SK-N-SH treated with all-trans-retinoic acid at 6 μM for 48 hours (cell line): Measurements from ENCODE around the gene CCDC63.

ENCODE experiments used
- ATAC-seq: fragments of 200-7000 bp; cut with Tn5 transposase; 3 replicates; pipeline ENCODE4 v1.9.1; 2020; ENCODE audit warnings: mild to moderate bottlenecking, moderate library complexity
- ARNTL ChIP-seq: fragments of 450-650 bp; formaldehyde crosslinking; IDR thresholded peaks from 2 replicates; pipeline ENCODE4 v1.5.0; 2020; ENCODE audit warnings: low read depth, mild to moderate bottlenecking, moderate library complexity, borderline replicate concordance
- BACH2 ChIP-seq: fragments of 250-450 bp; sonication (Bioruptor Pico); IDR thresholded peaks from 2 replicates; pipeline ENCODE4 v1.9.0; 2021; ENCODE audit warnings: mild to moderate bottlenecking, borderline replicate concordance
- CSDC2 ChIP-seq: fragments of 250-450 bp; sonication (Bioruptor Pico); IDR thresholded peaks from 2 replicates; pipeline ENCODE4 v1.5.0; 2020; ENCODE audit warnings: mild to moderate bottlenecking, moderate library complexity
- ESRRG ChIP-seq: fragments of 250-450 bp; sonication (Bioruptor Pico); IDR thresholded peaks from 2 replicates; pipeline ENCODE4 v1.6.1; 2021; ENCODE audit warnings: mild to moderate bottlenecking
- OSR1 ChIP-seq: fragments of 250-450 bp; sonication (Bioruptor Pico); IDR thresholded peaks from 2 replicates; pipeline ENCODE4 v1.8.0; 2022; ENCODE audit warnings: moderate library complexity, mild to moderate bottlenecking, inconsistent platforms
- PPARA ChIP-seq: fragments of 250-450 bp; sonication (Bioruptor Pico); IDR thresholded peaks from 2 replicates; pipeline ENCODE4 v1.5.0; 2020; ENCODE audit warnings: mild to moderate bottlenecking, borderline replicate concordance
- RARB ChIP-seq: fragments of 250-450 bp; sonication (Bioruptor Pico); IDR thresholded peaks from 2 replicates; pipeline ENCODE4 v1.8.0; 2021; ENCODE audit warnings: mild to moderate bottlenecking, moderate library complexity
- SNAI2 ChIP-seq: fragments of 250-450 bp; sonication (Bioruptor Pico); IDR thresholded peaks from 2 replicates; pipeline ENCODE4 v1.5.0; 2020; ENCODE audit warnings: mild to moderate bottlenecking, moderate library complexity
- TCF4 ChIP-seq: fragments of 250-450 bp; sonication (Bioruptor Pico); IDR thresholded peaks from 2 replicates; pipeline ENCODE4 v1.8.0; 2021; ENCODE audit warnings: mild to moderate bottlenecking, moderate library complexity, borderline replicate concordance
- TOX ChIP-seq: fragments of 250-450 bp; sonication (Bioruptor Pico); IDR thresholded peaks from 2 replicates; pipeline ENCODE4 v1.8.0; 2021; ENCODE audit warnings: mild to moderate bottlenecking, moderate library complexity, borderline replicate concordance
- ZFP3 ChIP-seq: fragments of 250-450 bp; sonication (Bioruptor Pico); IDR thresholded peaks from 2 replicates; pipeline ENCODE4 v1.5.0; 2020; ENCODE audit warnings: mild to moderate bottlenecking, moderate library complexity
- ZFP30 ChIP-seq: fragments of 450-650 bp; formaldehyde crosslinking; IDR thresholded peaks from 2 replicates; pipeline ENCODE4 v1.5.0; 2022; ENCODE audit warnings: mild to moderate bottlenecking, moderate library complexity
- ZNF565 ChIP-seq: fragments of 450-650 bp; formaldehyde crosslinking; conservative IDR thresholded peaks from 2 replicates; pipeline ENCODE4 v1.5.0; 2020; ENCODE audit warnings: low read depth, mild to moderate bottlenecking, moderate library complexity
- ZNF70 ChIP-seq: fragments of 450-650 bp; formaldehyde crosslinking; IDR thresholded peaks from 2 replicates; pipeline ENCODE4 v1.5.0; 2020; ENCODE audit warnings: mild to moderate bottlenecking, moderate library complexity
- ZNF8 ChIP-seq: fragments of 450-650 bp; formaldehyde crosslinking; IDR thresholded peaks from 2 replicates; pipeline ENCODE4 v1.5.0; 2020; ENCODE audit warnings: mild to moderate bottlenecking, moderate library complexity
- TF ChIP-seq, protein P1 (sequence below): fragments of 250-450 bp; sonication (Bioruptor Pico); IDR thresholded peaks from 2 replicates; pipeline ENCODE4 v1.5.1; 2021; ENCODE audit warnings: mild to moderate bottlenecking, moderate library complexity
- TF ChIP-seq, protein P2 (sequence below): fragments of 250-450 bp; sonication (Bioruptor Pico); IDR thresholded peaks from 2 replicates; pipeline ENCODE4 v1.8.0; 2021; ENCODE audit warnings: low read depth, mild to moderate bottlenecking, moderate library complexity, borderline replicate concordance
- TF ChIP-seq, protein P3 (sequence below): fragments of 250-450 bp; sonication (Bioruptor Pico); IDR thresholded peaks from 2 replicates; pipeline ENCODE4 v1.8.0; 2020; ENCODE audit warnings: mild to moderate bottlenecking, moderate library complexity, borderline replicate concordance
- TF ChIP-seq, protein P4 (sequence below): fragments of 250-450 bp; sonication (Bioruptor Pico); IDR thresholded peaks from 2 replicates; pipeline ENCODE4 v1.5.0; 2020; ENCODE audit warnings: mild to moderate bottlenecking, moderate library complexity
- TF ChIP-seq, protein P5 (sequence below): fragments of 250-450 bp; sonication (Bioruptor Pico); IDR thresholded peaks from 2 replicates; pipeline ENCODE4 v1.5.1; 2020; ENCODE audit warnings: low read depth, mild to moderate bottlenecking, moderate library complexity

The CCDC63 gene

DNA sequence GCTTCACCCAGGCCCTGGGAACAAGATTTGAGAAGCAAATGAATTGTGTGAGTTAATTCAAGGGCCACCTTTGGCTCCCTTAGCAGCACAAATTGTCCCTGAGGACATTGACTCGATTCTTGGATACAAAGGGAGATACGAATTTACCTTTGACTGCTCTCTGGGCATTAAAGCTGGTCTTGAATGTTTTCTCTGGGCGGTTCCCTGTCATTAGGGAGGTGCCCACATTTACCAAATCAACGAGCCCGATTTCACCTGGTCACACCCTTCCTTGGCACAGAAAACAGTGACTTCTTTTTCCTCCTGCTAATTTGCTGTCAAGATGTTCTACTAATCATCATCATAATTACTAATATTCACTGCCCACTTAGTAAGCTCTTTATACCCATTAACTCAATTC, 27.1 kb upstream of the CCDC63 start:
- ATAC-seq: no peak
- TF ChIP-seq, protein P1, sequence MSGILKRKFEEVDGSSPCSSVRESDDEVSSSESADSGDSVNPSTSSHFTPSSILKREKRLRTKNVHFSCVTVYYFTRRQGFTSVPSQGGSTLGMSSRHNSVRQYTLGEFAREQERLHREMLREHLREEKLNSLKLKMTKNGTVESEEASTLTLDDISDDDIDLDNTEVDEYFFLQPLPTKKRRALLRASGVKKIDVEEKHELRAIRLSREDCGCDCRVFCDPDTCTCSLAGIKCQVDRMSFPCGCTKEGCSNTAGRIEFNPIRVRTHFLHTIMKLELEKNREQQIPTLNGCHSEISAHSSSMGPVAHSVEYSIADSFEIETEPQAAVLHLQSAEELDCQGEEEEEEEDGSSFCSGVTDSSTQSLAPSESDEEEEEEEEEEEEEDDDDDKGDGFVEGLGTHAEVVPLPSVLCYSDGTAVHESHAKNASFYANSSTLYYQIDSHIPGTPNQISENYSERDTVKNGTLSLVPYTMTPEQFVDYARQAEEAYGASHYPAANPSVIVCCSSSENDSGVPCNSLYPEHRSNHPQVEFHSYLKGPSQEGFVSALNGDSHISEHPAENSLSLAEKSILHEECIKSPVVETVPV (CRISPR knock-in tag): no peak
- TF ChIP-seq ESRRG (CRISPR knock-in tag) (no peak), ZFP3 (CRISPR knock-in tag) (no peak), TCF4 (CRISPR knock-in tag) (no peak), ZFP30 (no peak), ZNF8 (no peak), ZNF565 (CRISPR knock-in tag) (no peak), RARB (no peak), ARNTL (CRISPR knock-in tag) (no peak), SNAI2 (CRISPR knock-in tag) (no peak)
- TF ChIP-seq, protein P2, sequence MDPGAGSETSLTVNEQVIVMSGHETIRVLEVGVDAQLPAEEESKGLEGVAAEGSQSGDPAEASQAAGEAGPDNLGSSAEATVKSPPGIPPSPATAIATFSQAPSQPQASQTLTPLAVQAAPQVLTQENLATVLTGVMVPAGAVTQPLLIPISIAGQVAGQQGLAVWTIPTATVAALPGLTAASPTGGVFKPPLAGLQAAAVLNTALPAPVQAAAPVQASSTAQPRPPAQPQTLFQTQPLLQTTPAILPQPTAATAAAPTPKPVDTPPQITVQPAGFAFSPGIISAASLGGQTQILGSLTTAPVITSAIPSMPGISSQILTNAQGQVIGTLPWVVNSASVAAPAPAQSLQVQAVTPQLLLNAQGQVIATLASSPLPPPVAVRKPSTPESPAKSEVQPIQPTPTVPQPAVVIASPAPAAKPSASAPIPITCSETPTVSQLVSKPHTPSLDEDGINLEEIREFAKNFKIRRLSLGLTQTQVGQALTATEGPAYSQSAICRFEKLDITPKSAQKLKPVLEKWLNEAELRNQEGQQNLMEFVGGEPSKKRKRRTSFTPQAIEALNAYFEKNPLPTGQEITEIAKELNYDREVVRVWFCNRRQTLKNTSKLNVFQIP (CRISPR knock-in tag): no peak

DNA sequence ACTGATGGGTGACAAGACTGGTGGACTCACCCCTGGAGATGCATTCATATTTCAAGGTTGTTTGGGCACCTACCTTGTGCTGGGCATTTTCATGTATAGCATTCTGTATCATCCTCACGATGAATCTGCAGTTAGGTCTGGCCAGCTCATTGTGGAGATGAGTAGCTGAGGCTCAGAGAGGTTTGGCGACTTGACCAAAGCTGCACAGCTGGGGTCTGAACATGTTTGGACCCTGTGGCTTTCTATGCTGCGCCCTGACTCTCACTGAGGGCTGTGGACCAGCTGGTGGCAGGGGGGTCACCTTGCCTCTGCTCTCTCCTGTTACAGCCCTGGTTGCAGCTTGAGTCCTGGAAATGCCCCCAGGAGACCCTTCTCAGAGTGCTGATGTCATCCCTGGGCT, 24.9 kb upstream of the CCDC63 start:
- no peak for ATAC-seq
- TF ChIP-seq ZNF565 (CRISPR knock-in tag): no peak
- TF ChIP-seq ZFP3 (CRISPR knock-in tag): no peak
- TF ChIP-seq TOX (CRISPR knock-in tag): no peak
- no peak for TF ChIP-seq ZNF8
- no peak for TF ChIP-seq RARB
- no peak for TF ChIP-seq PPARA (CRISPR knock-in tag)

DNA sequence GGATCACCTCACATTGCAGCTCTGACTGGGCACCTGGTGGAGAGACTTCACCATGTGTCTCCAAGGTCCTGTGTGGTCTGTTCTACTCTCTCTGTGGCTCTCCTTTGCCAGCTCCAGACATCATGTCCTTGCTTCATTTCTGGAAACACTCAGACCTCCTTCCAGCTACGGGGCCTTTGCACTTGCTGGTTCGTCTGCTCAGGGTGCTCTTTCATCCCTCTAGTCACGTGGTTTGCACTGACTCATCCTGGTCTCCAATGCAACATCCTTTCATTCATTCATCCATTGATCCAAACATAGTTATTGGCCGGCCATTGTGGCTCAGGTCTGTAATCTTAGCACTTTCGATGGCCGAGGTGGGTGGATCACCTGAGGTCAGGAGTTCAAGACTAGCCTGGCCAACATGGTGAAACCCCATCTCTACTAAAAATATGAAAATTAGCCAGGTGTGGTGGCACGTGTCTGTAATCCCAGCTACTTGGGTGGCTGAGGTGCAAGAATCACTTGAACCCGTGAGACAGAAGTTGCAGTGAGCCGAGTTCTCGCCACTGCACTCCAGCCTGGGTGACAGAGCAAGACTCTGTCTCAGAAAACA, 23.9 kb upstream of the CCDC63 start:
- TF ChIP-seq RARB: no peak
- no peak for TF ChIP-seq SNAI2 (CRISPR knock-in tag)
- TF ChIP-seq, protein P3, sequence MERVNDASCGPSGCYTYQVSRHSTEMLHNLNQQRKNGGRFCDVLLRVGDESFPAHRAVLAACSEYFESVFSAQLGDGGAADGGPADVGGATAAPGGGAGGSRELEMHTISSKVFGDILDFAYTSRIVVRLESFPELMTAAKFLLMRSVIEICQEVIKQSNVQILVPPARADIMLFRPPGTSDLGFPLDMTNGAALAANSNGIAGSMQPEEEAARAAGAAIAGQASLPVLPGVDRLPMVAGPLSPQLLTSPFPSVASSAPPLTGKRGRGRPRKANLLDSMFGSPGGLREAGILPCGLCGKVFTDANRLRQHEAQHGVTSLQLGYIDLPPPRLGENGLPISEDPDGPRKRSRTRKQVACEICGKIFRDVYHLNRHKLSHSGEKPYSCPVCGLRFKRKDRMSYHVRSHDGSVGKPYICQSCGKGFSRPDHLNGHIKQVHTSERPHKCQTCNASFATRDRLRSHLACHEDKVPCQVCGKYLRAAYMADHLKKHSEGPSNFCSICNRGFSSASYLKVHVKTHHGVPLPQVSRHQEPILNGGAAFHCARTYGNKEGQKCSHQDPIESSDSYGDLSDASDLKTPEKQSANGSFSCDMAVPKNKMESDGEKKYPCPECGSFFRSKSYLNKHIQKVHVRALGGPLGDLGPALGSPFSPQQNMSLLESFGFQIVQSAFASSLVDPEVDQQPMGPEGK: no peak
- no peak for TF ChIP-seq ZNF8
- TF ChIP-seq PPARA (CRISPR knock-in tag): no peak
- TF ChIP-seq, protein P1 (CRISPR knock-in tag): no peak
- no peak for TF ChIP-seq BACH2 (CRISPR knock-in tag)
- TF ChIP-seq, protein P4, sequence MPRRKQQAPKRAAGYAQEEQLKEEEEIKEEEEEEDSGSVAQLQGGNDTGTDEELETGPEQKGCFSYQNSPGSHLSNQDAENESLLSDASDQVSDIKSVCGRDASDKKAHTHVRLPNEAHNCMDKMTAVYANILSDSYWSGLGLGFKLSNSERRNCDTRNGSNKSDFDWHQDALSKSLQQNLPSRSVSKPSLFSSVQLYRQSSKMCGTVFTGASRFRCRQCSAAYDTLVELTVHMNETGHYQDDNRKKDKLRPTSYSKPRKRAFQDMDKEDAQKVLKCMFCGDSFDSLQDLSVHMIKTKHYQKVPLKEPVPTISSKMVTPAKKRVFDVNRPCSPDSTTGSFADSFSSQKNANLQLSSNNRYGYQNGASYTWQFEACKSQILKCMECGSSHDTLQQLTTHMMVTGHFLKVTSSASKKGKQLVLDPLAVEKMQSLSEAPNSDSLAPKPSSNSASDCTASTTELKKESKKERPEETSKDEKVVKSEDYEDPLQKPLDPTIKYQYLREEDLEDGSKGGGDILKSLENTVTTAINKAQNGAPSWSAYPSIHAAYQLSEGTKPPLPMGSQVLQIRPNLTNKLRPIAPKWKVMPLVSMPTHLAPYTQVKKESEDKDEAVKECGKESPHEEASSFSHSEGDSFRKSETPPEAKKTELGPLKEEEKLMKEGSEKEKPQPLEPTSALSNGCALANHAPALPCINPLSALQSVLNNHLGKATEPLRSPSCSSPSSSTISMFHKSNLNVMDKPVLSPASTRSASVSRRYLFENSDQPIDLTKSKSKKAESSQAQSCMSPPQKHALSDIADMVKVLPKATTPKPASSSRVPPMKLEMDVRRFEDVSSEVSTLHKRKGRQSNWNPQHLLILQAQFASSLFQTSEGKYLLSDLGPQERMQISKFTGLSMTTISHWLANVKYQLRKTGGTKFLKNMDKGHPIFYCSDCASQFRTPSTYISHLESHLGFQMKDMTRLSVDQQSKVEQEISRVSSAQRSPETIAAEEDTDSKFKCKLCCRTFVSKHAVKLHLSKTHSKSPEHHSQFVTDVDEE: no peak
- no peak for TF ChIP-seq ZFP30
- no peak for TF ChIP-seq ZNF565 (CRISPR knock-in tag)
- TF ChIP-seq TOX (CRISPR knock-in tag): no peak
- no peak for TF ChIP-seq ZNF70 (CRISPR knock-in tag)
- no peak for TF ChIP-seq ESRRG (CRISPR knock-in tag)
- no peak for ATAC-seq

DNA sequence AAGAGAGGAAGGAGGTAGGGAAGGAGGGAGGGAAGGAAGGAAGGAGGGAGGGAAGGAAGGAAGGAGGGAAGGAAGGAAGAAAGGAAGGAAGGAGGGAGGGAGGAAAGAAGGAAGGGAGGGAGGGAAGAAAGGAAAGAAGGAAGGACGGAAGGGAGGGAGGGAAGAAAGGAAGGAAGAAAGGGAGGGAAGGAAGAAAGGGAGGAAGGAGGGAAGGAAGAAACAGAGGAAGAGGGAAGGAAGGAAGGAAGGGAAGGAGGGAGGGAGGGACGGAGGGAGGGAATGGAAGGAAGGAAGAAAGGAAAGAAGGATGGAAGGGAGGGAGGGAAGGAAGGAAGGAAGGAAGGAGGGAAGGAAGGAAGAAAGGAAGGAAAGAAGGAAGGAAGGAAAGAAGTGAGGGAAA, 22.4 kb upstream of the CCDC63 start:
- TF ChIP-seq, protein P5, sequence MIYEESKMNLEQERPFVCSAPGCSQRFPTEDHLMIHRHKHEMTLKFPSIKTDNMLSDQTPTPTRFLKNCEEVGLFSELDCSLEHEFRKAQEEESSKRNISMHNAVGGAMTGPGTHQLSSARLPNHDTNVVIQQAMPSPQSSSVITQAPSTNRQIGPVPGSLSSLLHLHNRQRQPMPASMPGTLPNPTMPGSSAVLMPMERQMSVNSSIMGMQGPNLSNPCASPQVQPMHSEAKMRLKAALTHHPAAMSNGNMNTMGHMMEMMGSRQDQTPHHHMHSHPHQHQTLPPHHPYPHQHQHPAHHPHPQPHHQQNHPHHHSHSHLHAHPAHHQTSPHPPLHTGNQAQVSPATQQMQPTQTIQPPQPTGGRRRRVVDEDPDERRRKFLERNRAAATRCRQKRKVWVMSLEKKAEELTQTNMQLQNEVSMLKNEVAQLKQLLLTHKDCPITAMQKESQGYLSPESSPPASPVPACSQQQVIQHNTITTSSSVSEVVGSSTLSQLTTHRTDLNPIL (CRISPR knock-in tag): no peak
- TF ChIP-seq, protein P2 (CRISPR knock-in tag): no peak
- TF ChIP-seq OSR1 (CRISPR knock-in tag): no peak
- no peak for TF ChIP-seq ZFP30
- no peak for TF ChIP-seq CSDC2 (CRISPR knock-in tag)
- ATAC-seq: no peak
